ENCODE measurements around the gene PSMD10. TPM values are rescaled to one million over a fixed set of nuclear protein-coding genes. Genes with fewer than 3 reads are reported as not detected.

The PSMD10 gene, protein sequence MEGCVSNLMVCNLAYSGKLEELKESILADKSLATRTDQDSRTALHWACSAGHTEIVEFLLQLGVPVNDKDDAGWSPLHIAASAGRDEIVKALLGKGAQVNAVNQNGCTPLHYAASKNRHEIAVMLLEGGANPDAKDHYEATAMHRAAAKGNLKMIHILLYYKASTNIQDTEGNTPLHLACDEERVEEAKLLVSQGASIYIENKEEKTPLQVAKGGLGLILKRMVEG
- 10 to 100 TPM; 27.7 to 35.3 TPM for total RNA-seq

DNA sequence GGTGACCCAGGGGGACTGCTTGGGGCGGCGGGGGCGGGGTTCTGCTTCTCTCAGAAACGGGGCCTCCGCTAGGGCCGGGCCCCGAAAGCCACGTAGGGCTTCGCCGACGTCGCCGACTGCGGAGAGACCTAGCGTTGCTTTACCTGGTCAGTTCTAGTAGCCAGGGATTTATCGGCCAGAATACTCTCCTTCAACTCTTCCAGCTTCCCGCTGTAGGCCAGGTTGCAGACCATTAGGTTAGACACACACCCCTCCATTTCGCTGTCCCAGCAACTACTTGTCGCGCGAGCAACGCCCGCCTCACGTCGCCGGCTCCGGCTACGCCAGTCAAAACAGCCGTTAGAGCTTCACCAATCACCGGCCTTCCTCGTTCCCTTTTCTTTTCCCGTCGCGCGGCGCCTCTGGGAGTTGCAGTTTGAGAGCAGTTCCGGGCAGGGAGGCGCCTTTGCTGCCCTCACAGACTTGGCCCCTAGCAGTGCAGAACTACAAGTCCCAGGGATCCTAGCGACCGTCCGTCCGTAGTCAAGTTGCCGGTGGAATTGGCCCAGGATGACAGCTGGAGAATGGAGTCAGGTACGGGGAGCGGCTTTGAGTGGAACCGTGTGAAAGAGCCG, at the start of gene PSMD10, which contains the start of gene ATG4A:
Gene PSMD10 (minus strand): TSS at position 279 of the 614 bp plus-strand sequence. CDS start 22 bp downstream, at position 257.
Gene ATG4A (plus strand): TSS at position 515 of the 614 bp plus-strand sequence. CDS start 49 bp downstream, at position 564.
- Mint-ChIP-seq H3K27ac (no peak within 1 kb of the TSS), H3K36me3 (no peaks in the 10 kb centered on the region), H3K27me3 (no peaks in the 10 kb centered on the region), H3K4me3 (no peak within 1 kb of the TSS), H3K9me3 (no peaks in the 10 kb centered on the region), H3K4me1 (ENCODE audit: low read depth in 2 of 2) (peaks cover 0 to 13% of the 10 kb centered on the region in 2 donors)
- ATAC-seq: peak; percentile 98 to 99
- DNase-seq (ENCODE audit: low spot score): peak; percentile 90

DNA sequence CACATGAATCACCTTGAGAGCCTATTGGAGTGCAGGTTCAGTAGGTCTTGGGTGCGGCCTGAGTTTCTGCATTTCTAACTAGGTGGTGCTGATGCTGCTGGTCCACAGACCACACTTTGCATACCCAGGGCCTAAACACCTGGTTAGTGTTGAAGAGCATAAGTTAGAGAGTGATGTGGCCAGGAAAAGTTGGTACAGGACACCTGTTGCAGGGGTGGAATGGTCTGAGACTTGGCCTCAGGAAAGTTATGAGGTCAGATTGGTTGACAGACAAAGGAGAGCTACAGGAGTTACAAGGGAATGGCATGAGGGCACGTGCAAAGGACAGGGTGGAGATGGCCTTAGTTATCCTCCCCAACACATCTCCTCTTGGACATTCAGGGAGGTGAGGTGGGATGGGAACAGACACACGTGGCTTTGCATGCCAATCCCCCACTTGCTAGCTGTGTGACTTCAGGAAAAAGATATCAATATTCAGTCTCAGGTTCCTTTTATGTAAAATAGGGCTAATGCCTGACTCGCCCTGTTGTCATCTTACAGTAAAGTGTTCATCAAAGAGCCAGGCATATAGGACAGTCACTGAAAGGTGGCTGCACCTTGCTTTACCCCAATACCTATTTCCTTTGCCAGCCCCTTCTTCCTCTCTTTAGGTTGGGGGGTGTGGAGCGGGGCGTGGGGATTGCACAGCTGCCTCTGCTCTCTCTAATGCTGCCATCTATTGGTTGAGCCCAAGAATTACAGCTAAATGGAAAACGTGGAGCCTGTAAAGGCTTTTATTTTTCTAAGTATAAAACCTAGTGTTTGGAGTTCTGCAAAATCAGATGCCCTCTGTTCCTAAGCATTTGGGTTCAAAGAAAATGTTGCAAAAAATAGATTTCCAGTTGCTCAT, 47.7 kb upstream of the PSMD10 start:
- H3K27ac Mint-ChIP-seq: no peak overlapping the region
- DNase-seq (ENCODE audit: low spot score): no peak
- no peaks in the 10 kb centered on the region for H3K27me3 Mint-ChIP-seq
- no peaks in the 10 kb centered on the region for H3K9me3 Mint-ChIP-seq
- H3K4me1 Mint-ChIP-seq (ENCODE audit: low read depth in 2 of 2): no peaks in the 10 kb centered on the region
- H3K4me3 Mint-ChIP-seq: no peak overlapping the region
- peaks cover 5% of the 10 kb centered on the region for H3K36me3 Mint-ChIP-seq
- ATAC-seq: no peak

DNA sequence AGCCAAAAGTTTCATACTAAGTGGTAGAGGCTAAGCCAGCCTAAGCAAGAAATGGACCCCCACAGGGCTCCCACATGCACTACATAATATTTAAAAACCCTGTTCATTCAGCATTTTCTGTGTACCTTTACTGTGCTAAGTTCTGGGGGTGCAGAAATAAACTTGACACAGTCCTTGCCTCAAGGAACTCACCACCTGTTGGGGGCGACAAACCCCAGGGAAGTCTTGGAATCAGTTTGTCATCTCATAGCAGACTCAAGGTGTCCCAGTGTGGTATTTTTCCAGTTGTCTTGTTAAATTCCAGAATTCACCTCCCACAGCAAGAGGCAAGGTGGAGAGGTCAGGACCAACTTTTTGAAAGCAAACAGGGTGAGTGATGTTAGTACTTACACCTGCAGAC, 43.4 kb upstream of the PSMD10 start:
- Mint-ChIP-seq H3K4me1 (ENCODE audit: low read depth in 2 of 2) (no peaks in the 10 kb centered on the region), H3K36me3 (peaks cover 8% of the 10 kb centered on the region), H3K9me3 (no peaks in the 10 kb centered on the region), H3K4me3 (no peak overlapping the region), H3K27ac (no peak overlapping the region), H3K27me3 (no peaks in the 10 kb centered on the region)
- ATAC-seq: no peak
- no peak for DNase-seq (ENCODE audit: low spot score)

DNA sequence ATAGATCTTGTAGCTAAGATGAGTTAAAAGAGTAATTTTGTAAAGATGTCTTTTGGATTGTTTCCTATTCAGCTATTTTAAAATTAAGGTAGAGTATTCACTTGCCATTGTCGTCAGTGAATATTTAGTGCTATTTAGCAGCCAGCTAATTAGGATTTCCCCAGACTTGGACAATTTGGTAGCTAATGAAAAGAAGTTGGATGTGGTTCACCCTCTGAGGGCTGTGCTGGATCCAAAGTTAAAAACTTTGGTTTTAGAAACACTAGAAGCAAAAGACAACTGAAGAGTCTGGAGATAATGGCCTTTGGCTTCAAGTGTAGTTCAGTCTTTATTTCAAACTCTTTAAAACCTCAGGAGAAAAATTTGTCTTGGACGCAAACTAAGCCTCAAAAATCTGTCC, 41.5 kb upstream of the PSMD10 start:
- Mint-ChIP-seq H3K9me3 (no peaks in the 10 kb centered on the region), H3K27me3 (no peaks in the 10 kb centered on the region), H3K27ac (no peak overlapping the region), H3K4me1 (ENCODE audit: low read depth in 2 of 2) (no peaks in the 10 kb centered on the region), H3K36me3 (peaks cover 4% of the 10 kb centered on the region), H3K4me3 (no peak overlapping the region)
- no peak for DNase-seq (ENCODE audit: low spot score)
- ATAC-seq: no peak

DNA sequence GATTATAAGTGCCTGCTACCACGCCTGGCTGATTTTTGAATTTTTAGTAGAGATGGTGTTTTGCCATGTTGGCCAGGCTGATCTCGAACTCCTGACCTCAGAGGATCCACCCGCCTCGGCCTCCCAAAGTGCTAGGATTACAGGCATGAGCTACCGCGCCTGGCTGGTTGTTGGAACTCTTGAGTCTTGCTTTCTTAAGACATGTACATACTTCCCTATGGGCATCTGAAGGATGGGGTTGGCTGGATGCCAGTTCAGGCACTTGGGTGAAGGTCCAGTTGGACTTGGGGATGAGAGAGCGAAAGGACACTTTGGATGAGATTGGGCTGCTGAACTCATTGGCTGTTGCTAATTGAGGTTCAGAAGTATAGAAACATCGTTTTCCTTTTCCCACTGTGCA, 40.7 kb upstream of the PSMD10 start:
- Mint-ChIP-seq H3K27ac (no peak overlapping the region), H3K36me3 (peaks cover 4% of the 10 kb centered on the region), H3K4me1 (ENCODE audit: low read depth in 2 of 2) (no peaks in the 10 kb centered on the region), H3K27me3 (no peaks in the 10 kb centered on the region), H3K9me3 (no peaks in the 10 kb centered on the region), H3K4me3 (no peak overlapping the region)
- DNase-seq (ENCODE audit: low spot score) (no peak), ATAC-seq (no peak)

DNA sequence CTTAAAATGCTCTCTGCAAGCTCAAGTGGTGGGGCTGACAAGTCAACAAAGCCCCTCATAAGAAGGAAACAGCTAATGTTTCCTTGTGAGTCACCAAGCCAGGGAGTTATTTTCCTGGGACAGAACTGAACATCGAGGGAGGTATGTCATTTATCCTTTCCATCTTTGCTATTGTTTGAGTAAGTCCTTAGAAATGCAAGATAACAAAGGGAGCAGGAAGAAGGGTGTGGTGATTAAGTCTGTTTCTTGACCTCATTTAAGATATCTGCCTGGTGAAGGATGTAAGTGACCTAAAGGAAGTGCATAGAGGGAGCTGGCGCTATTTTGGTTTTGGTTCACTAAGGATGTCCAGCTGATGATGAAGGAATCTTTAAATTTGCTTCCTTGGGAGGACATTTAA, 40.1 kb upstream of the PSMD10 start:
- no peak overlapping the region for H3K27ac Mint-ChIP-seq
- peaks cover 4% of the 10 kb centered on the region for H3K36me3 Mint-ChIP-seq
- no peaks in the 10 kb centered on the region for H3K27me3 Mint-ChIP-seq
- no peaks in the 10 kb centered on the region for H3K4me1 Mint-ChIP-seq (ENCODE audit: low read depth in 2 of 2)
- ATAC-seq (no peak), DNase-seq (ENCODE audit: low spot score) (no peak)
- no peaks in the 10 kb centered on the region for H3K9me3 Mint-ChIP-seq
- H3K4me3 Mint-ChIP-seq: no peak overlapping the region

DNA sequence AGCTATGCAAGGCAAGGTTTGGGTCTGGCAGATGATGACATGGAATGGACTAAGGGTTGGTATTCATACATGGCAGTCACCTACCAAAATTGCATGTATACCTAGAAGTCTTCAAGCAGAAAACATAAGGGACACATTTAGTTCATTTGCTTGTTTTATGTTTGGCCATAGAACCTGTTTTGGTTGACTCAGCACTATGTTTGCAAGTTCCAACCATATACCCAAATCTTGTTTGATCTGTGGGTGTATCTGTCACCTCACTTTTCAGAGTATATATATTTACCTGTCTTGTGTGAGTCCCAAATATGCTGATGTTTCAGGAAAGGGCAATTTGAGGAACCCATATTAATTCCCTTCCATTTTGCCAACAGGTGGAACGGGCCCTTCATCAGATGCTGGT, 39.5 kb upstream of the PSMD10 start:
- ATAC-seq (no peak), DNase-seq (ENCODE audit: low spot score) (no peak)
- Mint-ChIP-seq H3K36me3 (peaks cover 4% of the 10 kb centered on the region), H3K27ac (no peak overlapping the region), H3K4me3 (no peak overlapping the region), H3K4me1 (ENCODE audit: low read depth in 2 of 2) (no peaks in the 10 kb centered on the region), H3K27me3 (no peaks in the 10 kb centered on the region), H3K9me3 (no peaks in the 10 kb centered on the region)

DNA sequence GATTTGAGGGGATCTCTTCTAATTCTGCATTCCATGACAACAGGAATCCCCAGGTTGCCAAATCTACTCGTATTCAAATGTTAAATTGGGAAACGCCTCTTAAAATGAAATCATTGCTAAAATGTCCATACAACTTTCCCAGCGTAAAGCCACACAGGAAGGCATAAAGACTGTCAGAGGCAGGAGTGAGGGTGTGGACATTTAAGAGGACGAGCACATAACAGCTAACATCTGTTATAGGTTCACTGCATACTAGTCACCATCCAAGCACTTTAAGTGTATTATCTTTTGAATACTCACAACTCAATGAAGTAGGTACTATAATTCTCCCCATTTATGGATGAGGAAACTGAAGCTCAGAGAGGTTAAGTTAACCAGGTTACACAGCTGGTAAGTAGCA, 35.8 kb upstream of the PSMD10 start:
- peaks cover 4% of the 10 kb centered on the region for H3K36me3 Mint-ChIP-seq
- peaks cover 4 to 7% of the 10 kb centered on the region in 2 donors for H3K4me1 Mint-ChIP-seq (ENCODE audit: low read depth in 2 of 2)
- no peak for DNase-seq (ENCODE audit: low spot score)
- H3K4me3 Mint-ChIP-seq: no peak overlapping the region
- no peaks in the 10 kb centered on the region for H3K9me3 Mint-ChIP-seq
- peaks cover 0 to 3% of the 10 kb centered on the region in 2 donors for H3K27me3 Mint-ChIP-seq
- no peak for ATAC-seq
- no peak overlapping the region for H3K27ac Mint-ChIP-seq

DNA sequence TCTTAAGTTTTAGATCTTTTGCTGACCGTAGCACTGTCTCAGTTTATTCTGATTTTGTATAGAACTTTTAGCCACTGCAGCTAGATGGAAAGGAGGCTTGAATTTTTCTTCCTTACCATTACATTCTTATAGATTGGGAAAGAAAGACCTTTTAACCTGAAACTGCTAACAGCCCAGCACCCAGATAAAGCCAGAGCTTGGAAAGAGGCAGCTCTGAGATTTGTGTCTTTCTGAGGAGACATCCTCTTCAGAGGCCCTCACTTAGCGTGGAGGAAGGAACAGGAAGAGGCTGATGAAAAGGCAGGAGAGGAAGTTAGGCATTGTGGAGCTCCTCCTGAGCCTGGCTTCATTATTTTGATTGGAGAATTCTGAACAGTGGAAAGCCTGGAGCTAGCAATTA, 35.3 kb upstream of the PSMD10 start:
- no peaks in the 10 kb centered on the region for H3K9me3 Mint-ChIP-seq
- H3K4me1 Mint-ChIP-seq (ENCODE audit: low read depth in 2 of 2): peaks cover 4 to 7% of the 10 kb centered on the region in 2 donors
- ATAC-seq (no peak), DNase-seq (ENCODE audit: low spot score) (no peak)
- H3K27ac Mint-ChIP-seq: no peak overlapping the region
- peaks cover 0 to 3% of the 10 kb centered on the region in 2 donors for H3K27me3 Mint-ChIP-seq
- H3K4me3 Mint-ChIP-seq: no peak overlapping the region
- peaks cover 4% of the 10 kb centered on the region for H3K36me3 Mint-ChIP-seq

DNA sequence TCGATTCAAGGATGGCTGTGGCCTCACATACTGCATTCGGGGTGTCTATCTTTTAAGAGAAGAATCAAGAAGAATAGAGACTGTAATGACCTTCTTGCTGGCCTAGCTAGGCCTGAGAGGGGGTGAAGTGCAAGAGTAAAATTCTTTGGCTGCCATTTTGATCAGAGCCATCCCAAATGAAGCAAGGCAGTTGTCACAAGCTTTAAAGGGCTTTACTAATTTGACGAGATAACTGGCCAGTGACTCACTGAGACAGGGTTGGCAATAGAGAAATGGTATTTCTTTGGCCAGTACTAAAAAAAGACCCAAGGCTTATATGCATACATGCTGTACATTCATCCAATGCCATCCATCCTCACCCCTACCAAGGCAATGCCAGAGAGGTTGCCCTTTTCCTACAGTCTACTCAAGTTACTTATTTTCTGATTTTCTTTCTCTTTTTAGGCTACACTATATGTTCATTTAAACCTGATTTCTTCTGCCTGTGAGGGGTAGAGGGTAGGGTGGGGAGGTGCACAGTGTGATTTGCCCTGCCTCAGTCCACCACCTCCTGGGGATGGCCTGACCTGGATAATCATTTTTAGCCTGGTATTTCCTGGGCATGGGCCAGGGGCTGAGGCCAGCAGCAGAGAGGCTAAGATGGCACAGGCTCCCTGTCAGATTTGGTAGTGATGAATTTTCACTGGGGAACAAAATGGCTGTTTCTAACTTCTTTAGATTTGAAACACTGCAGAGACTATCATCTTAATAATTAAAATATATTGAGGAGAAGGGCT, 32.4 kb upstream of the PSMD10 start:
- H3K36me3 Mint-ChIP-seq: no peaks in the 10 kb centered on the region
- no peaks in the 10 kb centered on the region for H3K9me3 Mint-ChIP-seq
- H3K4me3 Mint-ChIP-seq: no peak overlapping the region
- no peak overlapping the region for H3K27ac Mint-ChIP-seq
- no peak for DNase-seq (ENCODE audit: low spot score)
- ATAC-seq: no peak
- H3K4me1 Mint-ChIP-seq (ENCODE audit: low read depth in 2 of 2): peaks cover 4 to 7% of the 10 kb centered on the region in 2 donors
- H3K27me3 Mint-ChIP-seq: peaks cover 0 to 3% of the 10 kb centered on the region in 2 donors

DNA sequence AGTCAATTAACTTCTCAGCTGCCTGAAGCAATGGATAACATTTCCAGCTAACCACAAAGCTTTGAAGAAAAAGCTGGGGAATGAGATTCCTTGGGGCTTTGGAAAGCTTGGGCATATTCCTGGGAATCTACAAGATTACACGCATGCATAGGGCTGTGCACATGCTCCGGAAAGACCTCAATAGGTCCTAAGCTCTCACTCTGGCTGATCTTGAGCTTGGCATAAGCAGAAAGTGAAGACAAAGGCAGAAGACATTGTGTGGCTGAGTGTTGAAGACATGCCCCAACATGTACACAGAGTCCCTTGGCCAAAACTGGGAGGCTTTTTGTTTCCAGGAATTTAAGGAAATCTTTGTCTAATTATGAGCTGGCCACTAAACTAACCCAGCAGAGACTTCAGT, 31.4 kb upstream of the PSMD10 start:
- Mint-ChIP-seq H3K27me3 (peaks cover 0 to 3% of the 10 kb centered on the region in 2 donors), H3K4me3 (no peak overlapping the region), H3K27ac (no peak overlapping the region), H3K36me3 (no peaks in the 10 kb centered on the region), H3K4me1 (ENCODE audit: low read depth in 2 of 2) (peaks cover 4 to 7% of the 10 kb centered on the region in 2 donors), H3K9me3 (no peaks in the 10 kb centered on the region)
- ATAC-seq (no peak), DNase-seq (ENCODE audit: low spot score) (no peak)

DNA sequence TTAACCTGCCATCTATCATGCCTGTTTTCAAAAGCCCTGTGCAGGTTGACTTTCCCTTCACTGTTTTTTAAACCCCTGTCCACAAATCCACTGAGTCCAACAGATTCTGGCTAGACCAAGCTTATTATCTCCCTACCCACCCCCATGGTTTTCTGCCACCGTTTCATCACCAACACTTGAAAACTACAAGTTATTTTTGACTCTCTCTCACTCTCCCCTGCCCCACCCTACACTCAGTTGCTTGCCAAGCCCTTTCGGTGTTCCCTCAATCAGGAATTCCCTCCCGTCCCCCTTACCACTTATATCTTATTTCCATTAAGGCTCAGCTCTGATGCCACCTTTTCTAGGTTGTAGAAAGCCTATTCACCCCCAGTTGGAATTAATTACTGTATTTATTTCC, 29.9 kb upstream of the PSMD10 start:
- ATAC-seq: no peak
- H3K4me3 Mint-ChIP-seq: no peak overlapping the region
- no peak for DNase-seq (ENCODE audit: low spot score)
- H3K36me3 Mint-ChIP-seq: no peaks in the 10 kb centered on the region
- no peaks in the 10 kb centered on the region for H3K9me3 Mint-ChIP-seq
- peaks cover 0 to 7% of the 10 kb centered on the region in 2 donors for H3K27me3 Mint-ChIP-seq
- no peak overlapping the region for H3K27ac Mint-ChIP-seq
- H3K4me1 Mint-ChIP-seq (ENCODE audit: low read depth in 2 of 2): peaks cover 4 to 15% of the 10 kb centered on the region in 2 donors

DNA sequence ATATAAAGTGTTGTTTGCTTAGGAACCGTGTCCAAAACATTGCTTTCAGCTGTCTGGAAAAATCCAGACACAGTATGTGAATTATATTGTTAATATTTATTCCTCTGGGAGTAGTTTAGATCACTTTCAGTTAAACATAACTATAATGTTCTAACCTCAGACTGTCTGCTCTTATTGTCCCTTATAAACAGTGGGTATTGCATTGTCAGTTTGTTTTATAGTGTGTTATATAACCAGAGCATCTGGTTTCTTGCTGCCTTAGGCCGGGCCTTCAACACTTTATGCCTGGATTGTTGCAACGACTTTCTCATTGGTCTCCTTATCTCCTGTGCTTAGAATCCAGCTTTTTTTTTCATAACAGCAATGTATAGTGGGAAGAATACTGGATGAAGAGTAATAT, 26.6 kb upstream of the PSMD10 start:
- Mint-ChIP-seq H3K4me3 (no peak overlapping the region), H3K9me3 (no peaks in the 10 kb centered on the region), H3K27me3 (peaks cover 0 to 6% of the 10 kb centered on the region in 2 donors), H3K36me3 (peaks cover 5% of the 10 kb centered on the region), H3K4me1 (ENCODE audit: low read depth in 2 of 2) (peaks cover 0 to 8% of the 10 kb centered on the region in 2 donors), H3K27ac (no peak overlapping the region)
- no peak for DNase-seq (ENCODE audit: low spot score)
- no peak for ATAC-seq
